GM19372 (cell line): ENCODE measurements around the gene IFITM2.
"Not testable (repeated sequence)": the region's sequence is repeated elsewhere in the genome, so short reads cannot be mapped to it uniquely, and the experiment has no call there.

Source experiments
- ATAC-seq: cut with Tn5 transposase; IDR thresholded peaks from one replicate; pipeline ENCODE4 v1.9.1; 2021; ENCODE audit warnings: mild to moderate bottlenecking, low read depth, moderate library complexity; ENCODE audit not compliant: unreplicated experiment

IFITM2 gene

DNA sequence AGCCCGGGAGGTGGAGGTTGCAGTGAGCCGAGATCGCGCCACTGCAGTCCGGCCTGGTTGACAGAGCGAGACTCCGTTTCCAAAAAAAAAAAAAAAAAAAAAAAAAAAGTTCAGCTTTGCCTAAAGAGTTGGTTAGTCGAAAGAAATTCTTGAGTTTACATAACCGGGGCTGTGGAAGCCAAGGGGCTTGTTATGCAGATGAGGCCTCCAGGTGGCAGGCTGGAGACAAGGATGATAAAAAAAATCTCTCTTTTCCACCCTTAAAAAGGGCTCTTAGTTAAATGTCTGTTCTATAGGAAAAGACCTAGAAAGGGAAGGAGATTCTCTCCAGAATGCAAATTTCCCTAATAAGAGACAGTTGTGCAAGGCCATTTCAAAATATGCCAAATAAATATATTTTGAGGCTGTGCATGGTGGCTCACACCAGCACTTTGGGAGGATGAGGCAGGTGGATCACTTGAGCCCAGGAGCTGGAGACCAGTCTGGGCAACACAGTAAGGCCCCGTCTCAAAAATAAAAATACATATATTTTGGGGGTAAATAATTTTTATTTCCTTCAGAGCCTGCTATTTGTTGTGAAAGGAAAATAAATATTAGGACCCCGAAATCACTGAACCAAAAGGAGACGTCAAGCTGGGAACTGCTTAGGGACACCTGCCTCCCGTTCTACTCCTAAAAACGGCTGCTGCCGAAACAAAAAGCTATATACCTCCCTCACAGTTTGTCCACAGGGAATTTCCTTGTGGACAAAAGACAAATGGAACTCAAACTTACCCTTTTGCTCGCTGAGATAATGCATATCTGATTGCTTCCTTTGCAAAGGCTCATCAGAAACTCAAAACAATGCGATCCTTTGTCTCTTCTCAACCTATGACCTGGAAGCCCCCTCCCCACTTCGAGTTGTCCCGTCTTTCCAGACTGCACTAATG is 2.4 kb upstream of the IFITM2 start:
- no peak for ATAC-seq

GRCh38 chr11:305844-306211 is 1.8 kb upstream of the IFITM2 start:
- ATAC-seq: no peak

DNA sequence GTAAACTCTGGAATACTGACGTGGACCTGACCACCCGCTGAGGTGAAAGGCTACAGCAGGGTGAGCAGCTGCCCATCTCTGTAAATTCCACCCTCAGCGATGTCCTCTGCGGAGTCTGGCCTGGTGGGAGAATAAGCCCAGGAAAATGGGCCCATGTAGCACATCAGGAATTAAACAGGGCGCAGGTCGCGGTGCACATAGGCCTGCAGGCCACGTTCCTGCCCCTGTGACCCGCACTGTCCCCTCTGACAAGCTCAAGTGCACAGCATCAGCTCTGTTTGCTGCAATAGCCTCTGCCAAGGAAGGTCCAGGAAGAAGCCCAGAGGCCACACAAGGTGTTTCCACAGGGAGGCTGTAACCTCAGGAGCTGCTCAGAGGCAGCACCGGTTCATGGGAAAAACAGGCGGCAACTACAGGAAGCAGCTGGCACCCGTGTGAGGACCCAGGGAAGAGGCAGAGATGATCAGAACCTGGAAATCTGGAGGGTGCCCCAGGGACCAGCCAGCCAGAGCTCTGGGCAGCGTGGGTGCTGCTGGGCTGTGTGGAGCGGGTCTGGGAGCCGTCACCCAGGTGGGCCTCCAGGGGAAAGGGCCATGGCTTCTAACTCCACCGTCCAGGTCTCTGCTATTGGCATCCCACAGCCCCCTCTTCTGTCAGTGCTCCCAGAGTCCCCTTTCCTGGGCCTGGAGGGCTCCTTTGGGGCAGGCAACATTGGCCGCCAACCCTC is 808 bp upstream of the IFITM2 start:
- ATAC-seq: no peak

DNA sequence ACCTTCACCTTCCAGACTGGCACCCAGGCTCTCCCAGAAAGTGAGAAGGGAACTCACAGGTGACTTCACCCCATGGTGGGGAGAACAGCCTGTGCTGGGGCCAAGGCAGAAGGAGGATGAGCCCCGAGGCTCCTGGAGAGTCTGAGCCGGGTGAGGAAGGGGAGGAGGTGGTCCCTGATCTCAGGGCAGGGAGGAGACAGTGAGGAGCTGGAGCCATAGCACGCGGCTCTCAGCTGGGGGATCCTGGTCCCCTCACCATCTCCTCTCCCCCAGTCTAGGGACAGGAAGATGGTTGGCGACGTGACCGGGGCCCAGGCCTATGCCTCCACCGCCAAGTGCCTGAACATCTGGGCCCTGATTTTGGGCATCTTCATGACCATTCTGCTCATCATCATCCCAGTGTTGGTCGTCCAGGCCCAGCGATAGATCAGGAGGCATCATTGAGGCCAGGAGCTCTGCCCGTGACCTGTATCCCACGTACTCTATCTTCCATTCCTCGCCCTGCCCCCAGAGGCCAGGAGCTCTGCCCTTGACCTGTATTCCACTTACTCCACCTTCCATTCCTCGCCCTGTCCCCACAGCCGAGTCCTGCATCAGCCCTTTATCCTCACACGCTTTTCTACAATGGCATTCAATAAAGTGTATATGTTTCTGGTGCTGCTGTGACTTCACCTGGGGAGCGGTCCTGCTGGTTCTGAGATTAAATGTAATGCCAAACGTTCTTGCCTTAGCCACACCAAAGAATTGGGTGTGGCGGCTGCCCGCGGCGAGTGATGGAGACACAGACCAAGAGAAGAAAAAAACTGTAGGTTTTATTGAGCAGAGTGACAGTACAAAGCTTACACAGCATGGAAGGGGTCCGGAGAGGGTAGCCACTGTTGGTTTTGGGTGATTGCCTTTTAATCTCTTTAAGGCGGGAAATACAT is 1.4 kb downstream of the IFITM2 start:
- not testable (repeated sequence) for ATAC-seq

GRCh38 chr11:309979-310572 is 2.5 kb downstream of the IFITM2 start:
- ATAC-seq: not testable (repeated sequence)

DNA sequence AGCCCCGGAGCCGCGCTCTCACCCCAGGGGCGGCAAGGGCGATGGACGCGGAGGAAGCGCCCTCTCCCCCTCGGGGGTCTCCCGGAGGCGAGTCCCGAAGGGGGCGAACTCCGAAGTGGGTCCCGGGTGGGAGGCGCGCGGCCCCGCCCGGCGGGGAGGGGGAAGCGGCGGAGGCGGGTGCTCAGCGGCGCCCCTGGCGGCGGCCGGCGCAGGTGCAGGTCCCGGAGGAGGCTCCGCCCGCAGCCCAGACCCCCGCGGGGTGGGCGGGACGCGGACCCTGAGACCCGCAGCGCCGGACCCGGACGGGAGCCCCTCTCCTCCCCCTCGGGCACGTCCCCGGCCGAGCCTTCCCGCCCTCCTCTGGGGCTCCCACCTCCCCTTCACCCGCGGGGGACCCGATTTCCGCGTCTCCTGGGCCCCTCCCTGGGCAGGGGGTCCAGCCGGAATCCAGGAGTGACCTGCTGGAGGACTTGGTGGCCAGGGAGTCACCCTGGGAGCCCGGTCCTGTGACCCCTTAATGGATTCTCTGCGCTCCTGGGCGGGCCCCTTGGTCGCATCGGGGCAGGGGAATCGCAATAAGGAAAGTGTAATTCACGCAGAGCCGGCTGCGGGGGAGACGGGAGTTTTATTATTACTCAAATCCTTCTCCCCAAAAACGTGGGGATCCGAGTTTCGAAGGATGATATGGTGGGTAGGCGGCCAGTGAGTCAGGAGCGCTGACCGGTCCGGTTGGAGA is 3.6 kb downstream of the IFITM2 start:
- not testable (repeated sequence) for ATAC-seq

DNA sequence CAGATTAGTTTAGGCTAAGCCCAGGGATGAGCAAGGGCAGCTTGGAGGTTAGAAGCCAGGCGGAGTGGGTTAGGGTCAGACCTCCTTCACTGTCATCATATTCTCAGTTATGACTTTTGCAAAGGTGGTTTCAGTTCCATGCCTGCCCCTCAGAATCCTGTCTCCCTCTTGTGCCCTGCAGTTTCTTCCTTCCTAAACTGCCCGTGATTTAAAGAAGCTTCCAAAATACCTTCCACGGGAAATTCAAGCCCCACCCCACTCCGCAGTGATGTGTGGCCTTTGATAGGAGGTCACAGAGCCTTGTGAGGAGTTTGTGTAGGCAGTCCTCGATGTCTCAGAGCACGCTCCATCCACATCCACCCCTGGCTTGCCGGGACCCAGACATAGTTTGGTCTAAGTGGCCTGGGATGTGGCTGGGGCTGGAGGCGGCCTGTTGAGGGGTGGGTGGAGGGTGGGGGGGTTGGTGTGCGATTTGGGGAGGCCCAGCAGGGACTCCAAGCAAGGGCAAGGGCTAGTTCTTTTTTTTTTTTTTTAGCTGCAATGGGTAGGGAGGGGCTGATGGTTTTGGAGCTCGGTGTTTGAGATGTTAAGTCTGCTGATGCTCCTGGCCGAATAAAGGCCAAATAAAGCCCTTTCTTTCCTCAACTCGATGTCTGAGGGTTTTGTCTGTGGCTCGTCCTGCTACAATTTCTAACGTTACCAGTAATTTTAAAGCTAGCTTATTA is 4.6 kb downstream of the IFITM2 start:
- ATAC-seq: no peak

DNA sequence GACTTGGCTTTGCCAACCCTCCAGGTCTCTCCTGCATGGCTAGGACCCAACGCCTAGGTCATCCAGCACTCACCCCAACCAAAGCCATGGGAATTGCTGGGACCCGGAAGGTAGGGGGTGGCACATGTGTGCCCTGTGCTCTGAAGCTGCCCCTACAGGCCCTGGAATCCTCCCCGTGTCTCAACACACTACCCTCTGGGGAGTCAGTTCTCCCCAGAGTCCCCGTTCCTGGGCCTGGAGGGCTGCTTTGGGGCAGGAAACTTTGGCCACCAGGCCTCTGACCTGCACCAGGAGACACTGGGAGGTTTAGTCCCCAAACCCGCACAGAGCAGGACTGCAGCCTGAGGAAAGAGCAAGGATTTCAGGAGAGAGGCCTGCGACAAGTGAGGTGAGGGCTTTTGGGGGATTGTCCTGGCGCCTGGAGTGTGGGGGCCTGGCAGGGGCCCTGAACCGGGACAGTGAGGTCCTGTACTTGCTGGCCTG is 5.7 kb downstream of the IFITM2 start:
- ATAC-seq: no peak

DNA sequence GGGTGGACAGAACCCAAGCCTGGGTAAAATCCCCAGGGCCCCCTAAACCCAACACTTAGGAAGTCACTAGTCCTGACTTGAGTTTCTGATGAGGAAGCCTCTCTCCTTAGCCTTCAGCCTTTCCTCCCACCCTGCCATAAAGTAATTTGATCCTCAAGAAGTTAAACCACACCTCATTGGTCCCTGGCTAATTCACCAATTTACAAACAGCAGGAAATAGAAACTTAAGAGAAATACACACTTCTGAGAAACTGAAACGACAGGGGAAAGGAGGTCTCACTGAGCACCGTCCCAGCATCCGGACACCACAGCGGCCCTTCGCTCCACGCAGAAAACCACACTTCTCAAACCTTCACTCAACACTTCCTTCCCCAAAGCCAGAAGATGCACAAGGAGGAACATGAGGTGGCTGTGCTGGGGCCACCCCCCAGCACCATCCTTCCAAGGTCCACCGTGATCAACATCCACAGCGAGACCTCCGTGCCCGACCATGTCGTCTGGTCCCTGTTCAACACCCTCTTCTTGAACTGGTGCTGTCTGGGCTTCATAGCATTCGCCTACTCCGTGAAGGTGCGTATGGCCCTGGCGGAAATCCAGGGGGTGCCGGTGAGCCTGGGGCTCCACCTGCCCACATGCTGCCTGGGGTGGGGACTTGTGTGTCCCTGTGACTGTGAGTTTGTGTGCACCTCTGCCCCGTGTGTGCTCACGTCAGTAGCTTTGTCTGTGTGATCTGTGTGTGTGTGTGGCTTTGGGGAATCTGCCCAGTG is 6.4 kb downstream of the IFITM2 start, which contains the start of gene IFITM1:
TSS of gene IFITM1 (plus strand) at position 254 of the 767 bp plus-strand sequence. CDS start at position 385, 131 bp downstream.
- ATAC-seq: no peak

DNA sequence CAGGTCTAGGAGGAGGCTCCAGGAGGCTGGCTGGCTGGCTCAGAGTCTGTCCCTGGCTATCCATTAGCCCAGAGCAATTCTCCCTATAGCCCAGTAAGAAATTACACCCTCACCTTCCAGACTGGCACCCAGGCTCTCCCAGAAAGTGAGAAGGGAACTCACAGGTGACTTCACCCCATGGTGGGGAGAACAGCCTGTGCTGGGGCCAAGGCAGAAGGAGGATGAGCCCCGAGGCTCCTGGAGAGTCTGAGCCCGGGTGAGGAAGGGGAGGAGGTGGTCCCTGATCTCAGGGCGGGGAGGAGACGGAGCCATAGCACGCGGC is 6.9 kb downstream of the IFITM2 start:
- not testable (repeated sequence) for ATAC-seq

DNA sequence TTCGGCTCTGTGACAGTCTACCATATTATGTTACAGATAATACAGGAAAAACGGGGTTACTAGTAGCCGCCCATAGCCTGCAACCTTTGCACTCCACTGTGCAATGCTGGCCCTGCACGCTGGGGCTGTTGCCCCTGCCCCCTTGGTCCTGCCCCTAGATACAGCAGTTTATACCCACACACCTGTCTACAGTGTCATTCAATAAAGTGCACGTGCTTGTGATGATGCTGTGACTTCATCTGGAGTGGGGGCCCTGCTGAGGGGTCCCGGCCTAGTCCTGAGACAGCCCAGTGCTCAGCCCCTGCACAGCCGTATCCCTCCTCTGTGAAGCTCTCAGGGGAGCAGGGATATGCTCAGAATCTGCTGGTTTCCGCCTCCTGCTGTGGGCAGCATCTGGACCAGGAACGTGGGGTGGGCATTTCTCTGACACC is 7.5 kb downstream of the IFITM2 start:
- no peak for ATAC-seq

GRCh38 chr11:315516-315994 is 7.9 kb downstream of the IFITM2 start:
- no peak for ATAC-seq

DNA sequence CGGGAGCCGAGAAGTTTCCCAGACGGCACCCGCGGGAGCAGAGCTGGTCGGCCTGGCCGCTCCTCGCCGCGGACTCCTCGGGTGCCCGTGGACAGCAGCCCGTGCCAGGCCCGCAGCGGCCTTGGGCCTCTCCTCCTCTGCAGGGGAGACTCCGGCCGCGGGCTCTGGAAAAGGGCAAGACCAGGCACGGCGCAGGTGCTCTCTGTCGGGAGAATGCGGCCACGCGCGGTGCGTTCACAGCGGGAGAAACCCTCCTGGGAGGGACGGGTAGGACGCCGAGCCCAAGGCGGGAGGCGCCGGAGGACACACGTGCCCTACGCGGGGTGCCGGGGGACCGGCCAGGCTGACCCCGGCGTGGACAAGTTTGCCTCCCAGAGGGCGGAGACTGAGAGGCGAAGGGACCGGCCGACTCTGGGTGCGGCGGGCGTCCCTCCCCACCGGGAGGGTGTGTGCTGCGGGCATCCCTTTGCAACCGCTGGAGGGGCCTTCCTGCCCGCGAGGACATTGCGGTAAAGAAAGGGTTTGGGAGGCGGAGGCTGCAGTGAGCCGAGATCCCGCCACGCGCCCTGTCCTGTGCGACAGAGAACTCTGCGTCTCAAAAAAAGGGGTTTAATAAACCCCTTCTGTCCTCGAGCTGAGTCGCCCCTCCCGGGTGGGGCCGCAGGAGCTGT is 8.6 kb downstream of the IFITM2 start:
- ATAC-seq: no peak

DNA sequence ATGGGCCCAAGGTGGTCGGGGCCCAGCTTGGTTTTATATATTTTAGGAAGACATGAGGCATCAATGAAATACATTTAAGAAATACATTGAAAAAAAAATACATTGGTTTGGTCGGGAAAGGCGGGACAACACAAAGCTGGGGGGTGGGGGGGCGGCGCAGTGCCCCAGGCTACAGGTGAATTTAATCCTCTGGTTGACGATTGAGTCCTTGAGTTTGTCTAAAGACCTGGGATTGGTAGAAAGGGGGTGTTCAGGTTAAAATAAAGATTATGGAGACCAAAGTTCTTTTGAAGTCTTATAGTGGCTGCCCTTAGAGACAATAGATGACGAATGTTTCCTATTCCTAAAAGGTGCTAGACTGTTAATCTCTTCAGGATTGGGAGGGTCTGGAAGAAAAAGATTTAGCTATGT is 9.3 kb downstream of the IFITM2 start:
- ATAC-seq: no peak

GRCh38 chr11:317668-318404 is 10.2 kb downstream of the IFITM2 start:
- not testable (repeated sequence) for ATAC-seq

DNA sequence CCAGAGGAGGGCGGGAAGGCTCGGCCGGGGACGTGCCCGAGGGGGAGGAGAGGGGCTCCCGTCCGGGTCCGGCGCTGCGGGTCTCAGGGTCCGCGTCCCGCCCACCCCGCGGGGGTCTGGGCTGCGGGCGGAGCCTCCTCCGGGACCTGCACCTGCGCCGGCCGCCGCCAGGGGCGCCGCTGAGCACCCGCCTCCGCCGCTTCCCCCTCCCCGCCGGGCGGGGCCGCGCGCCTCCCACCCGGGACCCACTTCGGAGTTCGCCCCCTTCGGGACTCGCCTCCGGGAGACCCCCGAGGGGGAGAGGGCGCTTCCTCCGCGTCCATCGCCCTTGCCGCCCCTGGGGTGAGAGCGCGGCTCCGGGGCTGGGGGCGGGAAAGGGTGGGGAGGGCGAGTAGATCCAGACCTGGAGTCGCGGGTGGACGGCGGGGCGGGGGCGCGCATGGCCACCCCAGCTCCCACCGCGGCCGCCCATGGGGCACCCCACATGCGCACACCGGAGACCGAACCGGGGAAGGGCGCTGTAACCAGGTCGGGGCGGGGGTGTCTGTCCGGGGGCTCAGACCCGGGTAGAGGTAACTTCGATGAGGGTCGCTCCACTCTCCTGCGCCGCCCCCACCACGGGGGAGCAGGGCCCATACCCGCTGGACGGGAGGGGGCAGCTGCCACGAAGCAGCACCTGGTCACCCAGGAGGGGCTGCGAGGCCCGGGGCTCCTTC is 10.9 kb downstream of the IFITM2 start:
- not testable (repeated sequence) for ATAC-seq
